KMS-11 (cell line): ENCODE measurements around the gene L3MBTL1.

Source experiments
- H2AFZ ChIP-seq: fragments of 200-600 bp; sonication (generic); 2 replicates; pipeline ENCODE4 v1.6.1; 2016; ENCODE audit warnings: antibody characterized with exemption, mixed run types, low read depth
- H3K27ac ChIP-seq: fragments of 200-600 bp; sonication (generic); 2 replicates; pipeline ENCODE4 v1.6.1; 2016; ENCODE audit warnings: mild to moderate bottlenecking, mixed run types
- H3K27me3 ChIP-seq: fragments of 200-600 bp; sonication (generic); 2 replicates; pipeline ENCODE4 v1.6.1; 2017; ENCODE audit warnings: mild to moderate bottlenecking, low read depth, mixed run types, moderate library complexity; ENCODE audit not compliant: insufficient read depth
- H3K36me3 ChIP-seq: fragments of 200-600 bp; sonication (generic); 2 replicates; pipeline ENCODE4 v1.6.1; 2017; ENCODE audit warnings: mild to moderate bottlenecking, mixed run types; ENCODE audit not compliant: insufficient read depth
- H3K4me1 ChIP-seq: fragments of 200-600 bp; sonication (generic); 2 replicates; pipeline ENCODE4 v1.6.1; 2016; ENCODE audit warnings: mild to moderate bottlenecking, low read depth, mixed run types; ENCODE audit not compliant: poor library complexity, severe bottlenecking
- H3K4me2 ChIP-seq: fragments of 200-600 bp; sonication (generic); 2 replicates; pipeline ENCODE4 v1.7.0; 2016; ENCODE audit warnings: mild to moderate bottlenecking, mixed run types
- H3K4me3 ChIP-seq: fragments of 200-600 bp; sonication (generic); IDR thresholded peaks from 2 replicates; pipeline ENCODE4 v1.6.1; 2017; ENCODE audit warnings: low read depth, low read length, mixed read lengths; ENCODE audit not compliant: insufficient read depth
- H3K79me2 ChIP-seq: fragments of 200-600 bp; sonication (generic); 2 replicates; pipeline ENCODE4 v1.6.1; 2016; ENCODE audit warnings: low read depth, mixed run types; ENCODE audit not compliant: insufficient read depth
- H3K9ac ChIP-seq: fragments of 200-600 bp; sonication (generic); 2 replicates; pipeline ENCODE4 v1.6.1; 2016; ENCODE audit warnings: mild to moderate bottlenecking, mixed run types
- H4K20me1 ChIP-seq: fragments of 200-600 bp; sonication (generic); 2 replicates; pipeline ENCODE4 v1.6.1; 2016; ENCODE audit warnings: mild to moderate bottlenecking, mixed run types; ENCODE audit not compliant: insufficient read depth
- TF ChIP-seq, protein P1 (sequence below): fragments of 200-600 bp; sonication (generic); conservative IDR thresholded peaks from 2 replicates; pipeline ENCODE4 v1.6.1; 2017; ENCODE audit warnings: low read depth, mild to moderate bottlenecking, antibody characterized with exemption, low read length, moderate library complexity, mixed read lengths

Gene L3MBTL1

GRCh38 chr20:43460172-43460829 is 47.2 kb upstream of the L3MBTL1 start:
- Histone ChIP-seq H3K4me3 (no peak overlapping the region), H4K20me1 (peaks cover 26% of the 10 kb centered on the region), H3K27ac (no peak overlapping the region), H3K4me1 (peaks cover 22% of the 10 kb centered on the region), H2AFZ (no peak overlapping the region), H3K9ac (no peak overlapping the region), H3K27me3 (no peaks in the 10 kb centered on the region), H3K79me2 (peaks cover 32% of the 10 kb centered on the region), H3K4me2 (no peak overlapping the region; the same call in 1 of the 2 replicates), H3K36me3 (peaks cover 47% of the 10 kb centered on the region; the same call in 1 of the 2 replicates)
- TF ChIP-seq, protein P1, sequence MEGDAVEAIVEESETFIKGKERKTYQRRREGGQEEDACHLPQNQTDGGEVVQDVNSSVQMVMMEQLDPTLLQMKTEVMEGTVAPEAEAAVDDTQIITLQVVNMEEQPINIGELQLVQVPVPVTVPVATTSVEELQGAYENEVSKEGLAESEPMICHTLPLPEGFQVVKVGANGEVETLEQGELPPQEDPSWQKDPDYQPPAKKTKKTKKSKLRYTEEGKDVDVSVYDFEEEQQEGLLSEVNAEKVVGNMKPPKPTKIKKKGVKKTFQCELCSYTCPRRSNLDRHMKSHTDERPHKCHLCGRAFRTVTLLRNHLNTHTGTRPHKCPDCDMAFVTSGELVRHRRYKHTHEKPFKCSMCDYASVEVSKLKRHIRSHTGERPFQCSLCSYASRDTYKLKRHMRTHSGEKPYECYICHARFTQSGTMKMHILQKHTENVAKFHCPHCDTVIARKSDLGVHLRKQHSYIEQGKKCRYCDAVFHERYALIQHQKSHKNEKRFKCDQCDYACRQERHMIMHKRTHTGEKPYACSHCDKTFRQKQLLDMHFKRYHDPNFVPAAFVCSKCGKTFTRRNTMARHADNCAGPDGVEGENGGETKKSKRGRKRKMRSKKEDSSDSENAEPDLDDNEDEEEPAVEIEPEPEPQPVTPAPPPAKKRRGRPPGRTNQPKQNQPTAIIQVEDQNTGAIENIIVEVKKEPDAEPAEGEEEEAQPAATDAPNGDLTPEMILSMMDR = no peak

DNA sequence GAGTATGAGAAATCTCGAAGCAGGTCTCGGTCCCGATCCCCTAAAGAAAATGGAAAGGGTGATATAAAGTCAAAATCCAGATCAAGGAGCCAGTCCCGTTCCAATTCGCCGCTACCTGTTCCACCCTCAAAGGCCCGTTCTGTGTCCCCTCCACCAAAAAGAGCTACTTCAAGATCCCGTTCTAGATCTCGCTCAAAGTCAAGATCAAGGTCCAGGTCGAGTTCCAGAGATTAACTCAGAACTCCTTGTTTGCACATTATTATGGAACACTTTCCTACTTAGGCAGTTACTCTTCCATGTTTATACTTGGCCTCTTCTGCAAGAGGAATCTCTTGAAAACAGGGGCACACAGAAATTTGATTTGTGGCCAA is 46.7 kb upstream of the L3MBTL1 start:
- Histone ChIP-seq H3K27me3 (no peaks in the 10 kb centered on the region), H3K36me3 (peaks cover 47% of the 10 kb centered on the region; the same call in 1 of the 2 replicates), H4K20me1 (peaks cover 26% of the 10 kb centered on the region), H3K4me1 (peaks cover 22% of the 10 kb centered on the region), H3K27ac (no peak overlapping the region), H3K9ac (no peak overlapping the region), H3K4me2 (no peak overlapping the region), H3K79me2 (peaks cover 32% of the 10 kb centered on the region), H3K4me3 (no peak overlapping the region), H2AFZ (no peak overlapping the region)
- TF ChIP-seq, protein P1 = no peak

GRCh38 chr20:43461894-43462659 is 45.4 kb upstream of the L3MBTL1 start:
- Histone ChIP-seq H3K4me1 (peaks cover 15% of the 10 kb centered on the region), H4K20me1 (peaks cover 26% of the 10 kb centered on the region), H3K27me3 (no peaks in the 10 kb centered on the region), H3K79me2 (peaks cover 32% of the 10 kb centered on the region), H3K9ac (no peak overlapping the region), H3K36me3 (peaks cover 47% of the 10 kb centered on the region; the same call in 1 of the 2 replicates), H3K4me2 (no peak overlapping the region), H2AFZ (no peak overlapping the region), H3K27ac (no peak overlapping the region), H3K4me3 (no peak overlapping the region)
- TF ChIP-seq, protein P1 = no peak

- Histone ChIP-seq H3K27me3 (no peaks in the 10 kb centered on the region), H2AFZ (no peak overlapping the region), H3K4me1 (peaks cover 15% of the 10 kb centered on the region), H3K4me2 (no peak overlapping the region), H3K4me3 (no peak overlapping the region), H3K79me2 (peaks cover 32% of the 10 kb centered on the region), H3K9ac (no peak overlapping the region), H3K36me3 (peaks cover 47% of the 10 kb centered on the region; the same call in 1 of the 2 replicates), H3K27ac (no peak overlapping the region), H4K20me1 (peaks cover 26% of the 10 kb centered on the region)
- TF ChIP-seq, protein P1 = no peak
Observed at GRCh38 chr20:43462660-43463526, 44.6 kb upstream of the L3MBTL1 start.
